Bronchial epithelial cell (primary cell): ENCODE data around the gene ZC3H7B. TPM values are rescaled to one million over a fixed set of nuclear protein-coding genes. Genes with fewer than 3 reads are reported as not detected.

Source experiments
- DNase-seq: peaks from one replicate; pipeline ENCODE4 v3.0.0-alpha.2; 2010; ENCODE audit warnings: low read depth
- FAIRE-seq: peaks from 2 replicates; lab custom pipeline; 2011; peaks lifted over from hg19 to GRCh38; lab: Jason Lieb, UNC
- H3K27me3 ChIP-seq: 2 replicates; pipeline ENCODE4 v1.5.1; 2011; ENCODE audit warnings: low read length; ENCODE audit not compliant: control insufficient read depth, insufficient read depth
- H3K36me3 ChIP-seq: 2 replicates; pipeline ENCODE4 v1.5.1; 2011; ENCODE audit warnings: low read length; ENCODE audit not compliant: control insufficient read depth, insufficient read depth
- H3K4me3 ChIP-seq: 2 replicates; pipeline ENCODE4 v1.5.1; 2011; ENCODE audit warnings: mild to moderate bottlenecking, low read depth, low read length, control low read depth
- total RNA-seq: library from RNA; depleted of rRNA; stranded (reverse); fragments of >200 nt; gene quantifications from 2 replicates; pipeline ENCODE4 v1.2.1, GENCODE V29; 2014
- TF ChIP-seq, protein P1 (sequence below): IDR thresholded peaks from 2 replicates; pipeline ENCODE4 v1.5.1; 2011; ENCODE audit warnings: mild to moderate bottlenecking, moderate library complexity, low read length, control low read depth, inconsistent platforms; ENCODE audit not compliant: insufficient read depth, severe bottlenecking

ZC3H7B gene
- total RNA-seq, 1 donor from 2014 or later = 14.5 TPM

GRCh38 chr22:41302021-41302767, 869 bp downstream of the ZC3H7B start:
- DNase-seq (no peak), FAIRE-seq (no peak)
- Histone ChIP-seq H3K36me3 (no peaks in the 10 kb centered on the region), H3K4me3 (peak overlapping the region; percentile 73), H3K27me3 (no peaks in the 10 kb centered on the region)
- TF ChIP-seq, protein P1, sequence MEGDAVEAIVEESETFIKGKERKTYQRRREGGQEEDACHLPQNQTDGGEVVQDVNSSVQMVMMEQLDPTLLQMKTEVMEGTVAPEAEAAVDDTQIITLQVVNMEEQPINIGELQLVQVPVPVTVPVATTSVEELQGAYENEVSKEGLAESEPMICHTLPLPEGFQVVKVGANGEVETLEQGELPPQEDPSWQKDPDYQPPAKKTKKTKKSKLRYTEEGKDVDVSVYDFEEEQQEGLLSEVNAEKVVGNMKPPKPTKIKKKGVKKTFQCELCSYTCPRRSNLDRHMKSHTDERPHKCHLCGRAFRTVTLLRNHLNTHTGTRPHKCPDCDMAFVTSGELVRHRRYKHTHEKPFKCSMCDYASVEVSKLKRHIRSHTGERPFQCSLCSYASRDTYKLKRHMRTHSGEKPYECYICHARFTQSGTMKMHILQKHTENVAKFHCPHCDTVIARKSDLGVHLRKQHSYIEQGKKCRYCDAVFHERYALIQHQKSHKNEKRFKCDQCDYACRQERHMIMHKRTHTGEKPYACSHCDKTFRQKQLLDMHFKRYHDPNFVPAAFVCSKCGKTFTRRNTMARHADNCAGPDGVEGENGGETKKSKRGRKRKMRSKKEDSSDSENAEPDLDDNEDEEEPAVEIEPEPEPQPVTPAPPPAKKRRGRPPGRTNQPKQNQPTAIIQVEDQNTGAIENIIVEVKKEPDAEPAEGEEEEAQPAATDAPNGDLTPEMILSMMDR = no peak

DNA sequence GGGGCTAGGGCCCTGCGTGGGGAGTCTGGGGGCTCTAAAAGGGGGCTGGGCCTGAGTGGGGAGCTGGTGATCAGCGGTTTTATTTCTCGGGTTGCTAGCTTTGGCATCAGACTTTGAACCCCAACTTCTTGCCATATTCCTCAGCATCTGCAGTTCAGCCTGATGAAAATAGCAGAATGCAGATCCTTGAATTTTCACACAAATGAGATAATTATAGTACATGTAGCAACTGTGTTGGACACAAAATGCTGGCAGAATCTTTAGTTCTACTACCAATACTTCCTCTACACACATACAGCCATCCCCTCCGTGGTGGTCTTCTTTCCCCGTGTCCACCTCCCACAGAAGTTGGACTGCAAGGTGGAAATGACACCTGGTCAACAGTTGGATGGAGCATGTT, 1.5 kb downstream of the ZC3H7B start:
- DNase-seq (no peak), FAIRE-seq (no peak)
- no peaks in the 10 kb centered on the region for H3K27me3 ChIP-seq
- H3K4me3 ChIP-seq = peak overlapping the region; percentile 73
- TF ChIP-seq, protein P1 = no peak
- peaks cover 2% of the 10 kb centered on the region for H3K36me3 ChIP-seq

DNA sequence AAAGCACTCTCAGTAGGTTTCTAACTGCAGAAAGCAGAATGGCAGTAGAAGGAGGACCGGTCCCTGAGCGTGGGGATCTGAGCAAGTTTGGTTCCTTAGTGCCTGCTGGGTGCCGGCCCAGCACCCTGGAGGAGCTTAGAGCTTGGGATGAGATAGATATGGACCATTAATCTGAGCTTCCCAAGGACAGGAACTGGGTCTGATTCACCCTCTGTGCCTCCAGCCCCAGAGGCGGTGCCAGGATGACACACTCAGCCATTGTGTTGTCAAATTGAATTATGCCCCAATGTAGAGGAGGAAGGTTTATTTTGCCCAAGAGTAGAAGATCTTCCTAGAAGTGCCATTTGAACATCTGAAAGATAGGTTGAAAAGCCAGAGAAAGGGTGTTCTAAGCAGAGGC, 4.3 kb downstream of the ZC3H7B start:
- TF ChIP-seq, protein P1 = no peak
- FAIRE-seq = no peak
- Histone ChIP-seq H3K36me3 (peaks cover 6% of the 10 kb centered on the region), H3K27me3 (no peaks in the 10 kb centered on the region), H3K4me3 (no peak overlapping the region)
- peak; percentile 79 for DNase-seq

DNA sequence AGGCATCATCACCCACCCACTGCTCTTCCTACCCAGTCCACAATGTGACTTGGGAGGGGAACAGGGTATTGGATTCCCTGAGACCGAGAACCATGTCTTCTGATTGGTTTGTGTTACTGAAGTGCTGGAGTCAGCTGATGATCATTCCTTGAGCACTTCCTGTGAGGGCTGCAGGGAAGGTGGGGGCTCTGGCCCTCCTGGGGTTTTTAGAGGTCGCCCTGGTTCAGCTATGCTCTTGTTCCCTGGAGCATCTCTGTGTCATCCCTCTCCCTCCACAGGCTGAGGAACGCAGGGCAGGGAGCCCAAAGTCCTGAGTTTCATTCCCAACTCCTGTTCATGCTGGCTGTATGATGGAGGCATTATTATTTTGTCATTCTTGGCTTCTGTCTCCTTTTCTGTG, 6.7 kb downstream of the ZC3H7B start:
- TF ChIP-seq, protein P1 = no peak
- no peak for FAIRE-seq
- H3K4me3 ChIP-seq = no peak overlapping the region
- H3K27me3 ChIP-seq = no peaks in the 10 kb centered on the region
- peaks cover 6% of the 10 kb centered on the region for H3K36me3 ChIP-seq
- no peak for DNase-seq

GRCh38 chr22:41308544-41308947, 7.2 kb downstream of the ZC3H7B start:
- TF ChIP-seq, protein P1 = no peak
- Histone ChIP-seq H3K36me3 (peaks cover 6% of the 10 kb centered on the region), H3K27me3 (no peaks in the 10 kb centered on the region), H3K4me3 (no peak overlapping the region)
- DNase-seq = no peak
- no peak for FAIRE-seq

- DNase-seq = no peak
- no peak overlapping the region for H3K4me3 ChIP-seq
- FAIRE-seq = no peak
- H3K27me3 ChIP-seq = no peaks in the 10 kb centered on the region
- TF ChIP-seq, protein P1 = no peak
- peaks cover 6% of the 10 kb centered on the region for H3K36me3 ChIP-seq
Observed at GRCh38 chr22:41310336-41310735, 9.0 kb downstream of the ZC3H7B start.
